H1 (cell line): Measurements from ENCODE around the gene DLST. TPM values are rescaled to one million over a fixed set of nuclear protein-coding genes. Genes with fewer than 3 reads are reported as not detected.

Experiments
- CTCF ChIA-PET: fragments of 300-600 bp; sonication (Branson Sonifier 250); formaldehyde crosslinking; loops from one replicate; lab custom pipeline; 2021; ENCODE audit not compliant: partially characterized antibody; lab: Charles Lee
- POLR2A ChIA-PET: fragments of 300-600 bp; sonication (Branson Sonifier 250); formaldehyde crosslinking; loops from one replicate; lab custom pipeline; 2021; ENCODE audit warnings: inconsistent platforms; ENCODE audit not compliant: partially characterized antibody; lab: Charles Lee
- DNase-seq, 2 experiments: peaks; one replicate each; pipeline versions ENCODE4 v3.0.0 to v3.0.0-alpha.2; 2010 to 2022; ENCODE audit warnings: low spot score in 2 of 2, low read depth in 1 of 2, mixed read lengths in 1 of 2
- FAIRE-seq: peaks from 2 replicates; lab custom pipeline; 2011; peaks lifted over from hg19 to GRCh38; lab: Jason Lieb, UNC
- H2AFZ ChIP-seq: 2 replicates; pipeline ENCODE4 v1.8.1; 2012; ENCODE audit warnings: low read length, inconsistent platforms
- H2AK5ac ChIP-seq: 2 replicates; pipeline ENCODE4 v1.6.1; 2013; ENCODE audit warnings: low read depth, low read length
- H2BK120ac ChIP-seq: replicated peaks from 2 replicates; pipeline ENCODE3; 2013; ENCODE audit warnings: low read depth, low read length, inconsistent platforms
- H2BK12ac ChIP-seq: 2 replicates; pipeline ENCODE4 v1.6.1; 2013; ENCODE audit warnings: low read depth, low read length
- H2BK15ac ChIP-seq: 2 replicates; pipeline ENCODE4 v1.6.1; 2013; ENCODE audit warnings: low read length
- H2BK20ac ChIP-seq: 2 replicates; pipeline ENCODE4 v1.6.1; 2013; ENCODE audit warnings: low read length
- H2BK5ac ChIP-seq: 2 replicates; pipeline ENCODE4 v1.6.1; 2013; ENCODE audit warnings: low read depth, low read length
- H3K14ac ChIP-seq: 2 replicates; pipeline ENCODE4 v1.6.1; 2013; ENCODE audit warnings: inconsistent platforms; ENCODE audit not compliant: insufficient read length
- H3K18ac ChIP-seq: 2 replicates; pipeline ENCODE4 v1.6.1; 2013; ENCODE audit warnings: low read length; ENCODE audit errors: extremely low read depth
- H3K23ac ChIP-seq: 2 replicates; pipeline ENCODE4 v1.6.1; 2013; ENCODE audit warnings: inconsistent platforms; ENCODE audit not compliant: insufficient read length
- H3K23me2 ChIP-seq: 2 replicates; pipeline ENCODE4 v1.6.1; 2013; ENCODE audit warnings: low read depth, low read length
- H3K27ac ChIP-seq: 2 replicates; pipeline ENCODE4 v1.6.1; 2011; ENCODE audit warnings: low read depth, low read length, inconsistent platforms
- H3K27me3 ChIP-seq, 4 experiments: replicated peaks in 1 of 4; 1 replicate in 1 of 4; 2 replicates in 3 of 4; pipeline versions ENCODE4 v1.6.1 to v1.8.1; 2011 to 2013; ENCODE audit warnings: low read length in 3 of 4, mild to moderate bottlenecking in 3 of 4, inconsistent platforms in 2 of 4, mixed read lengths in 2 of 4, moderate library complexity in 1 of 4; ENCODE audit not compliant: control insufficient read depth in 3 of 4, insufficient read depth in 3 of 4; ENCODE audit errors: extremely low read depth in 1 of 4
- H3K36me3 ChIP-seq, 4 experiments: 2 replicates each; pipeline versions ENCODE4 v1.6.1 to v1.8.1; 2011 to 2013; ENCODE audit warnings: mild to moderate bottlenecking in 4 of 4, low read length in 3 of 4, moderate library complexity in 2 of 4, control low read depth in 1 of 4, inconsistent platforms in 1 of 4; ENCODE audit not compliant: insufficient read depth in 4 of 4, control insufficient read depth in 2 of 4
- H3K4ac ChIP-seq: replicated peaks from 2 replicates; pipeline ENCODE3; 2013; ENCODE audit warnings: low read length, low read depth, mixed read lengths, inconsistent platforms; ENCODE audit not compliant: insufficient read length
- H3K4me1 ChIP-seq, 4 experiments: replicated peaks in 1 of 4; 1 replicate in 1 of 4; 2 replicates in 3 of 4; pipeline versions ENCODE4 v1.6.1 to v1.8.1; 2011 to 2013; ENCODE audit warnings: low read length in 3 of 4, inconsistent platforms in 2 of 4, mixed read lengths in 1 of 4; ENCODE audit not compliant: insufficient read depth in 4 of 4, control insufficient read depth in 3 of 4
- H3K4me2 ChIP-seq, 2 experiments: 2 replicates each; pipeline versions ENCODE4 v1.6.1 to v1.8.1; 2011 to 2013; ENCODE audit warnings: low read depth in 2 of 2, low read length in 2 of 2, control low read depth in 1 of 2, inconsistent platforms in 1 of 2, mild to moderate bottlenecking in 1 of 2; ENCODE audit not compliant: insufficient read depth in 1 of 2
- H3K4me3 ChIP-seq, 4 experiments: fragments of 200-600, 300-600 bp in 1 of 4; sonication (generic), shearing (Covaris generic), sonication (Bioruptor Twin) in 1 of 4; 2 replicates each; pipeline versions ENCODE4 v1.5.1 to v1.8.1; 2011 to 2016; ENCODE audit warnings: low read length in 4 of 4, low read depth in 3 of 4, control low read depth in 2 of 4, inconsistent platforms in 2 of 4, mild to moderate bottlenecking in 2 of 4, mixed read lengths in 1 of 4, moderate library complexity in 1 of 4; ENCODE audit not compliant: insufficient read depth in 2 of 4; ENCODE audit errors: extremely low read depth in 1 of 4
- H3K56ac ChIP-seq: replicated peaks from 2 replicates; pipeline ENCODE3; 2013; ENCODE audit warnings: low read depth, mild to moderate bottlenecking, mixed read lengths, low read length, inconsistent platforms; ENCODE audit not compliant: insufficient read length
- H3K79me1 ChIP-seq: 2 replicates; pipeline ENCODE4 v1.6.1; 2013; ENCODE audit warnings: low read depth, low read length, control low read depth
- H3K79me2 ChIP-seq, 2 experiments: 2 replicates each; pipeline versions ENCODE4 v1.6.1 to v1.8.1; 2012 to 2013; ENCODE audit warnings: low read length in 2 of 2, mild to moderate bottlenecking in 2 of 2, inconsistent platforms in 1 of 2; ENCODE audit not compliant: insufficient read depth in 2 of 2, control insufficient read depth in 1 of 2
- H3K9ac ChIP-seq, 4 experiments: replicated peaks in 1 of 4; 1 replicate in 1 of 4; 2 replicates in 3 of 4; pipeline versions ENCODE4 v1.6.1 to v1.8.1; 2011 to 2013; ENCODE audit warnings: low read depth in 3 of 4, low read length in 3 of 4, control low read depth in 2 of 4, mild to moderate bottlenecking in 2 of 4, moderate library complexity in 2 of 4, inconsistent platforms in 1 of 4; ENCODE audit errors: extremely low read depth in 1 of 4
- H3K9me3 ChIP-seq, 2 experiments: 2 replicates each; pipeline versions ENCODE4 v1.6.1 to v1.8.1; 2012 to 2013; ENCODE audit warnings: mild to moderate bottlenecking in 2 of 2, moderate library complexity in 2 of 2, control low read depth in 1 of 2, inconsistent platforms in 1 of 2, low read depth in 1 of 2, low read length in 1 of 2, mixed read lengths in 1 of 2; ENCODE audit not compliant: insufficient read depth in 2 of 2
- H4K20me1 ChIP-seq, 2 experiments: replicated peaks in 1 of 2; 2 replicates each; pipeline versions ENCODE3 to v1.8.1; 2011 to 2013; ENCODE audit warnings: inconsistent platforms in 2 of 2, low read length in 2 of 2, mild to moderate bottlenecking in 1 of 2; ENCODE audit not compliant: insufficient read depth in 2 of 2, control insufficient read depth in 1 of 2
- H4K5ac ChIP-seq: 2 replicates; pipeline ENCODE4 v1.6.1; 2013; ENCODE audit warnings: low read length, low read depth, mixed read lengths, inconsistent platforms; ENCODE audit not compliant: insufficient read length
- H4K8ac ChIP-seq: 2 replicates; pipeline ENCODE4 v1.8.0; 2013; ENCODE audit warnings: mild to moderate bottlenecking, moderate library complexity, low read length, inconsistent platforms; ENCODE audit not compliant: insufficient read depth; ENCODE audit errors: extremely low read depth
- H4K91ac ChIP-seq: replicated peaks from 2 replicates; pipeline ENCODE3; 2013; ENCODE audit warnings: low read length, mixed read lengths, inconsistent platforms; ENCODE audit not compliant: insufficient read length
- CBX8 ChIP-seq: fragments of 300-800, 300-1000 bp; sonication (generic); IDR thresholded peaks from 2 replicates; pipeline ENCODE4 v1.7.1; 2016; ENCODE audit warnings: low read depth, low read length, borderline replicate concordance
- EP300 ChIP-seq, 2 experiments: IDR thresholded peaks; 1 replicate in 1 of 2; 2 replicates in 1 of 2; pipeline ENCODE4 v1.6.1; 2011 to 2012; ENCODE audit warnings: low read depth in 2 of 2, low read length in 2 of 2, mild to moderate bottlenecking in 2 of 2, borderline replicate concordance in 1 of 2, inconsistent platforms in 1 of 2, moderate library complexity in 1 of 2
- EZH2 ChIP-seq: fragments of 200-600 bp; sonication (generic); IDR thresholded peaks from 2 replicates; pipeline ENCODE4 v1.7.1; 2012; ENCODE audit warnings: low read depth, mild to moderate bottlenecking, moderate library complexity, low read length, inconsistent platforms; ENCODE audit not compliant: severe bottlenecking
- KDM1A ChIP-seq: fragments of 200-600, 300-600 bp; sonication (generic); IDR thresholded peaks from 2 replicates; pipeline ENCODE4 v1.7.1; 2016; ENCODE audit warnings: mild to moderate bottlenecking, low read length, borderline replicate concordance
- KDM5A ChIP-seq: fragments of 200-600 bp; IDR thresholded peaks from 2 replicates; pipeline ENCODE4 v1.7.1; 2012; ENCODE audit warnings: mild to moderate bottlenecking, low read length, inconsistent platforms, mixed read lengths
- POLR2AphosphoS5 ChIP-seq: IDR thresholded peaks from 2 replicates; pipeline ENCODE4 v1.6.1; 2011; ENCODE audit warnings: low read depth, low read length
- TAF1 ChIP-seq: IDR thresholded peaks from 2 replicates; pipeline ENCODE4 v1.6.1; 2011; ENCODE audit warnings: mild to moderate bottlenecking, low read depth, low read length
- WGBS, 2 experiments: shearing (Covaris generic) in 1 of 2; methylation state at CpG; one replicate each; pipeline versions ENCODE4 v1.1.6 to v1.1.7; 2013 to 2015; ENCODE audit warnings: low lambda C conversion rate in 2 of 2, mixed read lengths in 2 of 2, inconsistent platforms in 1 of 2, low coverage in 1 of 2, missing lambda C conversion rate in 1 of 2; ENCODE audit not compliant: insufficient replicate concordance in 2 of 2, insufficient coverage in 1 of 2, insufficient read length in 1 of 2; ENCODE audit errors: extremely low coverage in 1 of 2, missing lambda C conversion rate in 1 of 2; 5-methylcytosine and 5-hydroxymethylcytosine counted together
- polyA plus RNA-seq, 7 experiments: library from polyadenylated mRNA; depleted of rRNA in 3 of 7; stranded (reverse) in 5 of 7; unstranded in 2 of 7; fragments of >200 nt in 5 of 7; fragments of 200-250 nt in 2 of 7; gene quantifications; 1 replicate in 5 of 7; 2 replicates in 1 of 7; 4 replicates in 1 of 7; pipeline versions ENCODE4 v1.2.1 to v1.2.3, GENCODE V29; 2011 to 2013; ENCODE audit warnings: missing spikeins in 2 of 7, mixed read lengths in 2 of 7
- total RNA-seq: library from RNA; stranded (reverse); fragmentation: NEBNext Ultra II Directional; extraction: Animal tissue kit (Norgen Biotek cat#: 25700); gene quantifications from 2 replicates; pipeline ENCODE4 v1.2.1, GENCODE V29; 2021
- TF ChIP-seq, protein P1 (sequence below): IDR thresholded peaks from 2 replicates; pipeline ENCODE4 v1.6.1; 2012; ENCODE audit warnings: inconsistent platforms
- TF ChIP-seq, protein P2 (sequence below): IDR thresholded peaks from 2 replicates; pipeline ENCODE4 v1.6.1; 2012; ENCODE audit warnings: low read length, inconsistent platforms

The DLST gene
- total and polyA plus RNA-seq, 2 of the 8 experiments (the other 6 are each of a cell fraction or from before 2014, with no cell fraction given): 96.5 to 117 TPM

DNA sequence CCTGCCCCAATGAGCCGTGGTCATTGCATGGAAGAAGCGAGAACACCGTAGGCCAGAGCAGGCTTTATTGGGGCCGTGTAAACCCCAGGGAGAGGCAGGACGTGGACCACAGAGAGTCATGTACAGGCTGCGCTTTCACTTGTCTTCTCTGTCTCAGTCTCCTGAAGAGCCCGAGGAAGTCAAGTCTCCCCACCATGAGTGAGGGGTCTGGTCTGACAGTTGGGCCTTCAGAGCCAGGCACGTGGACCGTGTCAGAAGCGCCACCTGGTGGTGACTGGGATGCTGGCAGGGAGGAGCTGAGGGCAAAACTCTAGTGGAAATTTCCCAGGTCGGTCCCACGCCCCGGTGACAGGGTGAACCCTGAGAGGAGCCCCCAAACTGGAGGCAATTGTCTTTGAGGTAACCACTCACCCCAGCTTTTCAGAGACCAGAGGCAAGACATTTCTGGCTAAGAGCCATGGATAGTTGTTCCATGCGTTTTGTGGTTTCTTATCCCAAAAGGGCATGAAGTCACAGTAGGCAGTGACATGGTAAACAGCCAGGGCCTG lies 24.0 kb downstream of the DLST start:
- Histone ChIP-seq H2AK5ac (no peak overlapping the region), H3K9me3 (no peaks in the 10 kb centered on the region), H3K27me3 (no peaks in the 10 kb centered on the region), H4K5ac (no peak overlapping the region), H3K4me2 (no peak overlapping the region), H4K91ac (no peak overlapping the region), H3K23ac (no peak overlapping the region), H3K18ac (no peak overlapping the region), H3K4me3 (no peak overlapping the region), H2AFZ (no peak overlapping the region), H4K8ac (no peak overlapping the region), H2BK15ac (no peak overlapping the region), H3K23me2 (no peaks in the 10 kb centered on the region), H3K14ac (no peak overlapping the region), H3K36me3 (peaks cover 19 to 38% (median 28%) of the 10 kb centered on the region in 4 experiments), H3K4me1 (no peaks in the 10 kb centered on the region; a peak in 1 of 7 replicates), H3K56ac (no peak overlapping the region), H3K27ac (no peak overlapping the region), H2BK12ac (no peak overlapping the region), H3K79me1 (no peaks in the 10 kb centered on the region), H4K20me1 (peaks cover 4 to 10% of the 10 kb centered on the region in 2 experiments), H3K4ac (no peak overlapping the region), H2BK120ac (no peak overlapping the region), H3K9ac (no peak overlapping the region), H2BK5ac (no peak overlapping the region), H2BK20ac (no peak overlapping the region), H3K79me2 (no peaks in the 10 kb centered on the region)
- 66% methylated on average over 14 of the region's 14 CpGs; no CpG with 5 or more reads in 1 of the 2 experiments for WGBS, 2 experiments
- ChIA-PET CTCF (interaction anchor here (0.6 to 24.8 kb wide), 47 partner anchors 12 to 1550 kb away, joined by 3 to 509 read pairs (median 5); partner anchors contain the start of genes ACYP1, PGF, PROX2 and RPS6KL1), POLR2A (interaction anchor here (0.8 to 6.8 kb wide), 17 partner anchors 10 to 392 kb away, joined by 3 to 80 read pairs (median 6); partner anchors contain the start of genes ACYP1, DLST, EIF2B2 and PROX2)
- FAIRE-seq (peak; percentile 91), DNase-seq (peak in 1 of 2 experiments; percentile 95)
- TF ChIP-seq, protein P1, sequence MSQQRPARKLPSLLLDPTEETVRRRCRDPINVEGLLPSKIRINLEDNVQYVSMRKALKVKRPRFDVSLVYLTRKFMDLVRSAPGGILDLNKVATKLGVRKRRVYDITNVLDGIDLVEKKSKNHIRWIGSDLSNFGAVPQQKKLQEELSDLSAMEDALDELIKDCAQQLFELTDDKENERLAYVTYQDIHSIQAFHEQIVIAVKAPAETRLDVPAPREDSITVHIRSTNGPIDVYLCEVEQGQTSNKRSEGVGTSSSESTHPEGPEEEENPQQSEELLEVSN: 0 out of 2 replicates have a peak, but pooled peaks have one; percentile 49
- TF ChIP-seq KDM5A: no peak
- TF ChIP-seq EZH2: no peak
- no peak for TF ChIP-seq EP300 (IDR thresholded peaks at IDR 0.05; ENCODE audit: borderline replicate concordance in 1 of 2, low read depth in 2 of 2, low read length in 2 of 2)
- no peak for TF ChIP-seq CBX8
- TF ChIP-seq POLR2AphosphoS5: peak; percentile 56
- TF ChIP-seq KDM1A: no peak
- TF ChIP-seq TAF1: no peak
- TF ChIP-seq, protein P2, sequence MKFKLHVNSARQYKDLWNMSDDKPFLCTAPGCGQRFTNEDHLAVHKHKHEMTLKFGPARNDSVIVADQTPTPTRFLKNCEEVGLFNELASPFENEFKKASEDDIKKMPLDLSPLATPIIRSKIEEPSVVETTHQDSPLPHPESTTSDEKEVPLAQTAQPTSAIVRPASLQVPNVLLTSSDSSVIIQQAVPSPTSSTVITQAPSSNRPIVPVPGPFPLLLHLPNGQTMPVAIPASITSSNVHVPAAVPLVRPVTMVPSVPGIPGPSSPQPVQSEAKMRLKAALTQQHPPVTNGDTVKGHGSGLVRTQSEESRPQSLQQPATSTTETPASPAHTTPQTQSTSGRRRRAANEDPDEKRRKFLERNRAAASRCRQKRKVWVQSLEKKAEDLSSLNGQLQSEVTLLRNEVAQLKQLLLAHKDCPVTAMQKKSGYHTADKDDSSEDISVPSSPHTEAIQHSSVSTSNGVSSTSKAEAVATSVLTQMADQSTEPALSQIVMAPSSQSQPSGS: 0 out of 2 replicates have a peak, but pooled peaks have one; percentile 67
